GM19035 (cell line): ENCODE measurements around the gene OR2T8.

ENCODE experiments used
- ATAC-seq: cut with Tn5 transposase; IDR thresholded peaks from one replicate; pipeline ENCODE4 v1.9.1; 2021; ENCODE audit not compliant: unreplicated experiment

OR2T8 gene

DNA sequence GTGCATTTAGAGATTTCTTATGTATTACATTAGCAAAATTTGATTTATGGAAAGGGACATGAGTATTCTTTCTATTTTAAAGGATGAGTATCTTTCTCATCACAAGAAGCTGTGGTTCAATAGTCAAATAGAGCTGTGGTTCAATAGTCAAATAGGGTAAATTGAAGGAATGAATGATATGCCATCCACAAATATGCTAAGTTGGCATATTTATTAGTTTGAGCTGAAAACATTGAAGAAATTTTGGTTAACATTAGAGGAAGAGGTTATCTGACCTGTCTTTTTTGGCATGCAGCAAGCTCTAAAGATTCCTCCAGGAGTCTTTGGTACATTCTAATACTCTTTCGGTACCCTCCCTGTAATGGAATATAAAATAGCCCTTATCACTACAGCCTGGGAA is 33.4 kb downstream of the OR2T8 start:
- ATAC-seq: no peak

DNA sequence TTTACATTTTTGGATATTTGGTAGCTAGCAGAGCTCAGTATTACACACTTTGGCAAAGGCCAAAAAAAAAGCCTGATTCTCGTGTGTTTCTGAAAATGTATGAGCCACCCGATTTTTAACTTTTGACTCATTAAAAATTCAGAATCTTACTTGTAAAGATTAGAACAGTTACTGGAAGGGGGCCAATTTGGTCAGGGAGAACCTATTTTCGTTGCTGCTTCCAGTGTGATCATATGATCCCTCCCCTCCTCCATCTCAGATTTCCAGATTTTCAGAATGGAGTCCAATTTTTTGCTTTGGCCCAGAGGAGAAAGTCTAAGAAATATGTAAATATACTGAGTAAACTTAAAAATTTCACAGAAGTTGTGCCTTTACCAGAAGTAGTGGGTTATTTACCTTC is 41.7 kb downstream of the OR2T8 start:
- ATAC-seq: no peak

DNA sequence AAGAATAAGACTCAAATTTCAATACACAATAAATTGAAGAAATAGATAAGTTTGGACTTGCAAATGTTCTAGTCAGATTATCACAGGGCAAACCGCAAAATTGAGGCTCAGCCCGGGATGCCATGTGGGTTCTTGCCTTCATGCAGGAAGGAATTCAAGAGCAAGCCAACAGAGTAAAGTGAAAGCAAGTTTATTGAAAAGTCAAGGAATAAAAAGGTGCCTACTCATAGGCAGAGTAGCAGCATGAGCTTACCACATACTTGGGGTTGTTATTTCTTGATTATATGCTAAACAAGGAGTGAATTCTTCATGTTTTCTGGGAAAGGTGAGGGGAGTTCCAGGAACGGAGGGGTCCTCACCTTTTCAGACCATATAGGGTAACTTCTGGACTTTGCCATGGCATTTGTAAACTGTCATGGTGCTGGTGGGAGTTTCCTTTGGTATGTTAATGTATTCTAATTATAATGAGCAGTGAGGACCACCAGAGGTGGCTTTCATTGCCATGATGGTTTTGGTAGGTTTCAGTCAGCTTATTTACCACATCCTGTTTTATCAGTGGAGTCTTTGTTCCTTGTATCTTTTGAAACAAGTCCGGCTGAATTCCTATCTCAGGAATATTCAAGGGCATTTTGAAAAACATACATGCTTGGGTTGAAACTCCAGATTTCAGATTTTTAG is 43.0 kb downstream of the OR2T8 start:
- ATAC-seq: no peak

DNA sequence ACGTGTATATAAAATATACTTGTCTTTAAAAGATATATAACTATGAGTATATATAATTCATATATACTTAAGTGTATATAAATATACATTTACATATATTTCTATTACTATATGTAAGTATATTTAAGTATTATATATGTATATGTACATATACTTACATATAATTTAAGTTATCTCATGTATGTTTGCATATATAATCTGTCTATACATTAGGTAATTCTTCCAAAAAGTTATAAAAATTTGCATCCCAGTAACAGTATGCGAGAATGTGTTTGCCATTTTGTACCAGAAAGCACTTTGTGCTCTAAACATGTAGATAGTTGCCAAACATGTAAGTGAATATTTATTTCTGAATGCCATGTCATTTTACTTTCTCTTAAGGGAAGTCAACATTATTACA is 44.9 kb downstream of the OR2T8 start, which contains the start of gene OR2AK2:
OR2AK2 (plus strand) TSS at position 301 of the 400 bp plus-strand sequence. CDS start 144 bp downstream, outside the sequence.
- ATAC-seq: no peak

DNA sequence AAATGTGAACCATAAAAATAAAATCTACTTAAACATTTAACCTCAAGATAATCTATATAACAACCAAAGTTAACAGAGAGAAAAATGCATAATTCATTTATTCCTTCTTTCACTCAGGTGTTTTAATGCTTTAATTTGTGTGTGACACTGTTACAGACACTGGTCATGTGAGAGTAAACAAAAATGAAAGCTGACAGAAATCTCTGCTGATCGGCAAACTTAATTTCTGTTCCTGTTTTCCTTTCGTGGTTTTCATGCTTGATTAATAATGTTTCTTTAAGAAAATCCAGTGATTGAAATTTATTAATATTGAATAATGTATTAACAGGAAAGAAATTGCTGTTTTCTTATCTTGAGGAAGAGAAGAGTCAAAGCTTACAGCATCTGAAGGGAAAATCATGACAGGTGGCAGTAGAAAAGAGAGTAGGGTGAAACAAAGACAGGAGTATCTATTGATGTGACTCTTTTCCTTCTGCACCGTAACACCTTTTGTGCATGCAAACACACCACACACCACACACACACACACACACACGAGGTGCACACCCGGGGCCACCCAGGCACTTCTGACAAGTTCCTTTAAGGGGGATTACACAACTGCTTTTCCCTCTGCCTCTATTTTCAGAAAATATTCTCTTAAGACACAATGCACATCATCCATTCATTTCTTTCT is 46.6 kb downstream of the OR2T8 start:
- ATAC-seq: no peak
